GM13976 (cell line): Measurements from ENCODE around the gene FBXW11.
A peak's percentile ranks its signal among the peaks of the same experiment; 100 is the strongest.

Experiments
- DNase-seq: peaks from one replicate; pipeline ENCODE4 v3.0.0; 2012; ENCODE audit warnings: low spot score
- CTCF ChIP-seq: IDR thresholded peaks from 2 replicates; pipeline ENCODE4 v1.5.1; 2012; ENCODE audit warnings: borderline replicate concordance, mild to moderate bottlenecking; ENCODE audit not compliant: insufficient read depth; ENCODE audit errors: extremely low read depth, missing control alignments, control extremely low read depth
- in situ Hi-C: fragments of 300-500 bp; cut with MboI; formaldehyde crosslinking; loops from one replicate; pipeline ENCODE4 v1.12.0; 2022; ENCODE audit warnings: low sequenced_read_pairs, mixed read lengths, inconsistent platforms; ENCODE audit not compliant: unreplicated experiment

The FBXW11 gene

GRCh38 chr5:171851251-171851650 lies 155.2 kb downstream of the FBXW11 start:
- no peak for DNase-seq
- no peak for TF ChIP-seq CTCF
- in situ Hi-C loops = no loop called here

- in situ Hi-C loops = no loop called here
- TF ChIP-seq CTCF = no peak
- no peak for DNase-seq
Measured at GRCh38 chr5:171850324-171850947, 156.0 kb downstream of the FBXW11 start.

- in situ Hi-C loops = no loop called here
- no peak for TF ChIP-seq CTCF
- no peak for DNase-seq
Measured at GRCh38 chr5:171849585-171850323, 156.7 kb downstream of the FBXW11 start.

GRCh38 chr5:171848911-171849520 lies 157.4 kb downstream of the FBXW11 start:
- DNase-seq = peak; percentile 7
- in situ Hi-C loops = no loop called here
- no peak for TF ChIP-seq CTCF

GRCh38 chr5:171848486-171848885 lies 158.0 kb downstream of the FBXW11 start:
- in situ Hi-C loops = no loop called here
- TF ChIP-seq CTCF = no peak
- DNase-seq = no peak

- TF ChIP-seq CTCF = no peak
- DNase-seq = no peak
- in situ Hi-C loops = no loop called here
Measured at GRCh38 chr5:171848006-171848405, 158.4 kb downstream of the FBXW11 start.

- no peak for TF ChIP-seq CTCF
- DNase-seq = no peak
- in situ Hi-C loops = no loop called here
Measured at GRCh38 chr5:171847026-171847425, 159.4 kb downstream of the FBXW11 start.
